Activated CD4-positive, alpha-beta T cell treated with anti-CD3 and anti-CD28 coated beads for 24 hours (primary cell): ENCODE measurements around the gene RNF130.
A peak's percentile ranks its signal among the peaks of the same experiment; 100 is the strongest.

Source experiments
- DNase-seq, 2 donors: peaks; one replicate each; pipeline ENCODE4 v3.0.0-alpha.2; 2020; ENCODE audit warnings: low read depth in 2 of 2

The RNF130 gene

GRCh38 chr5:179915406-179915935, 156.1 kb downstream of the RNF130 start:
- DNase-seq = no peak

- DNase-seq = no peak
These were observed 157.4 kb downstream of the RNF130 start for GRCh38 chr5:179914032-179914755.

- no peak for DNase-seq
These were observed 158.1 kb downstream of the RNF130 start for GRCh38 chr5:179913461-179913860.

- no peak for DNase-seq
These were observed 158.6 kb downstream of the RNF130 start for GRCh38 chr5:179912951-179913350.

- DNase-seq = no peak
These were observed 159.2 kb downstream of the RNF130 start for GRCh38 chr5:179912386-179912785.

GRCh38 chr5:179909224-179909623, 162.3 kb downstream of the RNF130 start:
- no peak for DNase-seq

- DNase-seq = no peak
These were observed 163.0 kb downstream of the RNF130 start for GRCh38 chr5:179908528-179908927.

- DNase-seq = peak; percentile 41 to 46
These were observed 163.8 kb downstream of the RNF130 start, which contains the start of gene TBC1D9B for GRCh38 chr5:179907556-179908324. Gene TBC1D9B (minus strand): TSS chr5:179907897. CDS start chr5:179907821, 76 bp downstream.

GRCh38 chr5:179906795-179907555, 164.6 kb downstream of the RNF130 start:
- DNase-seq = peak in 1 of 2 donors; percentile 5

GRCh38 chr5:179906294-179906794, 165.2 kb downstream of the RNF130 start:
- no peak for DNase-seq

- DNase-seq = no peak
These were observed 166.4 kb downstream of the RNF130 start for GRCh38 chr5:179905161-179905560.
